GM19328 (cell line): ENCODE measurements around the gene NEMF.
"Not testable (repeated sequence)": the region's sequence is repeated elsewhere in the genome, so short reads cannot be mapped to it uniquely, and the experiment has no call there.

Experiments used
- ATAC-seq: cut with Tn5 transposase; IDR thresholded peaks from one replicate; pipeline ENCODE4 v1.9.1; 2021; ENCODE audit warnings: mild to moderate bottlenecking, moderate library complexity; ENCODE audit not compliant: unreplicated experiment

NEMF gene

DNA sequence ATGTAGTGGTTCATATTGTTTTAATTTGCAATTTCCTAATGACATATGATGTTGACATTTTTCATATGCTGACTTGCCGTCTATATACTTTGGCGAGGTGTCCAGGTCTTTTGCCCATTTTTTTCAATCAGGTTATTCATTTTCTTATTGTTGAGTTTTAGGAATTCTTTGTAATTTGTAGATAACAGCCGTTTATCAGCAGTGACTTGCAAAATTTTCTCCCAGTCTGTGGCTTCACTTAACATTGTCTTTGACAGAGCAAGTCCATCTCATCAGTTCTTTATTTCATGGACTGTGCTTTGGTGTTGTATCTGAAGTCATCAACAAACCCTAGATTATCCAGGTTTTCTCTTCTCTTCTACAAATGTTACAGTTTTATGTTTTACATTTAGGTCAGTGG, 97.2 kb downstream of the NEMF start:
- ATAC-seq = no peak

DNA sequence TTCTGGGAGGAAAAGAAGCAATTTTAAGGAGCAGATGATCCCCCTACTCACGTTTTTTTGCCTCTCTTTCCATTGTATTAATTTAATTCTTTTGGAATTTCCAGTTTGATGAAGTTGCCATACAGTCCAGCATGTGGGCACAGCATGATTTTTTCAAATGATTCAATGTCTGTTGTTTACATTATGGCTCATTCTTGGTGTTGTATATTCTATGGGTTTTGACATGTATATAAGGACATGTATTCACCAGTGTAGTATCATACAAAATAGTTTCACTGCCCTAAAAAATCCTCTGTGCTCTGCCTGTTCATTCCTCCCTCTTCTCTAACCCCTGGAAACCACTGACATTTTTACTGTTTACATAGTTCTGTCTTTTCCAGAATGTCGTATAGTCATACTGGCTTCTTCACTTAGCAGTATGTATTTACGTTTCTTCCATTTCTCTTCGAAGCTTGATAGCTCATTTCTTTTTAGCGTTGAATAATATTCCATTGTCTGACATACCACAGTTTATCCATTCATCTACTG, 98.0 kb downstream of the NEMF start:
- ATAC-seq = no peak

DNA sequence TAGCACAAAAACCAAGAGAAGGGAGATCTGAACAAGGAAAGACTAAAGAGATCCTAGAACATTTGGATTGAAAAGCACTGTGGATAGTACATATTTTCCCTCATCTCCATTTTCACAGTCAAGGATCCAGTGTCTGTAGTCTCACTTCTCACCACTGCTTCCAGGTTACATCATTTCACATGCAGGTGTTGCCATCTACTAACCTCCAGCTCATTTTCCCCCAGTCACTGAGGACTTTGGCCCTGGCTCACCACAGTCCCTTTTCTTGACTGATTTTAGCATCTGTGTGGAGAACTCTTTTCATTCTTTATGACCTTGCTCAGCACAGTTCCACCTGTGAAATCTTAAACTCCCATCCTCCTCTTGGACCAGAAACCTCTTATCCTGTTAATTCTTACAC, 106.1 kb downstream of the NEMF start:
- not testable (repeated sequence) for ATAC-seq

DNA sequence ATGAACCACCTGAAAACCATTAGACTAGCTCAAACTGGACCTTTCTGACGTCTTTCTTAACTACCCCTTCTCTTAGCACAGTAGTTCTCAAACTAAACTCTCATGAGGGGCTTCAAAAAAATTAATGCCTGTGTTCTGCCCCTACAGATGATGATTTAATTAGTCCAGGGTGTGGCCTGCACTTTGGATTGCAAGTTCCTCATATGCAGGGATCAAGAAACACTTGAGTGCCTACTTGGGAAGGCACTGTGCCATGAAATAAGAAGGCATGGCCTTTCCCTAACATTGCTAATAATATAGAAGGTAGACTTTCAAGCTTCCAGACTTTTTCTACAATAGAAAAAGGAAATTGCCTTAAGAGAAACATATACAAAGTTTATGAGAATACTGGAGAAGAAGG, 107.4 kb downstream of the NEMF start:
- no peak for ATAC-seq

DNA sequence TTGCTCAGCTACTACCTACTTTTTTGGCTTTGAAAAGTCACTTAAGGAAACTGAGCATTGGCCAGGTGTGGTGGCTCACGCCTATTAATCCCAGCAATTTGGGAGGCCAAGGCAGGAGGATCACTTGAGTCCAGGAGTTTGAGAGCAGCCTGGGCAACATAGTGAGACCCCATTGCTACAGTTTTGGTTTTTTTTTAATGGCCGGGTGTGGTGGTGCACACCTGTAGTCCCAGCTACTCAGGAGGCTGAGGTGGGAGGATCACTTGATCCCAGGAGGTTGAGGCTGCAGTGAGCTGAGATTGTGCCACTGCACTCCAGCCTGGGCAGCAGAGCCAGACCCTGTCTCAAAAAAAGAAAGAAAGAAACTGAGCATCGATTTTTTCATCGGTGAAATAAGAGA, 116.9 kb downstream of the NEMF start:
- not testable (repeated sequence) for ATAC-seq

DNA sequence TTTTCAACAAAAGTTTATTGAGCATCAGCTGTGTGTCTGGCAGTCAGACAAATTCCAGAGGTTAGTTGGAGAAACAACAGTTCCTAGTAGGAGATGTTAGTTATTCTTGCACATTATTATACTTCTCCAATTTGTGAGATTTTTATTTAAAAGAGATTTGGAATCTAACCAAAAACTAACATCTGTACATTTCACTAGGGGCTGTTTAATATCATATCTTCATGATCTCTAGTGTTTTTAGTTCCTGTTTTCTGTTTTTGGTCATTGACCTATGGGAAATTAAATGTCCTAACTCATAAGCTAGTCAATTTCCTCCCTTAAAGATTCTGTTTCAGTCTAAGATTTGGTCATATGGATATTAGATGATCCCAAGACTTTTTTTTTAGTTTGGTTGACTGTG, 118.8 kb downstream of the NEMF start:
- ATAC-seq = no peak

DNA sequence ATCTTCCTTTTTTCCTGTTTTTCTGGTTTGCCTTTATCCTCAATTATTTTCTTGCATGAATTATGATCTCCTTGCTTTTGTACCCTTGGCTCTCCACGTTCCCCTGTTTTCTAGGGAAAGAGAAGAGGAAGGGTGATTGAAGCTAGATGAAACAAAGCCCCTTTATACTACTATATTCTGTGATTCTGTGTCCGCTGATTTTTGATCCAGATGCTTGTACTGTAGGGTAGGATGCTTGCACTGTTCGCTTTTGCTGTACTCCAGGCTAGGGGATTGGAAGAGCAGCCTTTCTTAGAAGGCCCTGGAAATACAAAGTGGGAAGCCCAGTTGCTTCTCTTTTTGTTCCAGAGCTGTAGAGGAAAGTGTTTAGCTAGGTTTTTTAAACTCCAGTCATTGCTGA, 119.7 kb downstream of the NEMF start:
- ATAC-seq = no peak
